GM19395 (cell line): Measurements from ENCODE around the gene TCP11L2.
"Not testable (repeated sequence)": the region's sequence is repeated elsewhere in the genome, so short reads cannot be mapped to it uniquely, and the experiment has no call there.

Experiments used
- ATAC-seq: cut with Tn5 transposase; IDR thresholded peaks from one replicate; pipeline ENCODE4 v1.9.1; 2021; ENCODE audit warnings: mild to moderate bottlenecking, moderate library complexity; ENCODE audit not compliant: unreplicated experiment

Gene TCP11L2

GRCh38 chr12:106304797-106305196 lies 2.3 kb downstream of the TCP11L2 start:
- no peak for ATAC-seq

DNA sequence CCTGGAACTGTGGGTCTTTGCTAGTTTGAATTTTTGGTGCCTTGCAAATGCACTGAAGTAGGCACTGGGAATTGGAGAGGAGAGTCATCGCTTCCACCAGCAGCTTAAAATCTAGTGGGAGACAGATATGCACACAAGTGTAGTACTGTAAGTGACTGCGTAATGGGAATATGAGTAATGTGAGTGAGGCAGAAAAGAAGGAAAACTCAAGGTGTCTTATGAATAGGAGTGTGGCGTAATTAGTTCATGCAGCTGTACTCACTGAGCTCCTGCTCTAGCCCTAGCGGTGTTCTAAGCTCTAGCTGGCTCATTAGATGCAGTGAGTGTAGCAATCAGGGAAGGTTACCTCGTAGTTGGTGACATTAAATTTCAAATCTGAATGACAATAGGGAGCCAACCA lies 2.8 kb downstream of the TCP11L2 start:
- no peak for ATAC-seq

GRCh38 chr12:106307181-106307580 lies 4.6 kb downstream of the TCP11L2 start:
- ATAC-seq: no peak

GRCh38 chr12:106308121-106308520 lies 5.6 kb downstream of the TCP11L2 start:
- ATAC-seq: no peak

GRCh38 chr12:106308611-106309010 lies 6.1 kb downstream of the TCP11L2 start:
- no peak for ATAC-seq

DNA sequence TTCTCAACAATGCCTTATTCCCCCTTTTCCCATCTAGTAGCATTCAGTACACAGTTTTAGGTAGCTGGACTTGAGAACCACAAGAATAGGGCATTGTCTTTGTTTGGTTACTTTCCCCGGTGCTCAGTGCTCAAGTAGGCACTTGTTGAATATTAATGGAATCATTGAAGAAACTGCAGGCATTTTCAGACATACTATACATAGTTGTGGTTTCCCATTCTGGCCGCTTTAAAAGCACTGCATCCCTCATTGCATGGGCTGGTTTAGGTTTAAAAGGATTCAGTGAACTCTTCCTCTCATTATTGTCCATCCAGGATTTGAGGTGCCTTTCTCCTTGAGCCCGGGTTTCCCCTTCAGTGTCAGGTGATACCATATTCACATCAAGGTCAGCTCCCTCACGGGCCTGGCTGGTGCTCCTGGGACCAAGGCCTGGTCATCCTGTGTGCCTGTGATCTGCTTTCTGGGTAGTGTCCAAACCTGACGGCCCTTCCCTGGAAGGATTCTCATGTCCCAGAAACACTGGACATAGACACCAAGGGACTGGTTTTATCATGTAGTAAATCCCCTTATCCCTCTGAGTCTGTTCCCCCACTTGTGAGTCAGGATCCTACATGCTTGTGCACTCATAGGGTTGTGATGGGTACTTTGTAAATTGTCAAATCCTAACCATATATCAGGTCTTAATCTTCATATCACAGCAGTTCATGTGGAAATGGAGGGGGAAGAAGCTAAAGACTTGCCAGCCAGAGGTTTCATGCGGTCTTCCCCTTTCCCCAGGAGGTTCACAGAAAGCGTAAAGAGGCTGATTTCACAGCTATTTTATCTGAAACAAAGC lies 7.4 kb downstream of the TCP11L2 start:
- no peak for ATAC-seq

DNA sequence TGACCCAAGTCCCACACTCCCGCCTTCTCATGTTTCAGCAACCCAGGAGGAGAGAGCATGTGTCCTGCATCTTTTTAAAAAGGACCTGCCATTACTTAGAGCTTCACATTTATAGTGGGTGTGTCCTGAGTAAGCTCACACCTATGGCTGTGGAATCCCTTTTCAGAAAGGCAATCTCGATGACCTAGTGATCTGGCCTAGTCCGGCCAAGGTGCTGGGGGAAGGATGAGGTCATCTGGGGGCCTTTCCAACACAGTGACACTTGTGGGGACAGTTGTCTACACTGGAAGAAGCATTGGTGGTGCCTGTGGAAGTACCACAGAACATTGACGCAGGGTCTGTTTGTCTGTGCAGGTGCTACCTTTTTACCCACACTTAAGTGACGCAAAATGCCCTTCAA lies 8.2 kb downstream of the TCP11L2 start:
- no peak for ATAC-seq

DNA sequence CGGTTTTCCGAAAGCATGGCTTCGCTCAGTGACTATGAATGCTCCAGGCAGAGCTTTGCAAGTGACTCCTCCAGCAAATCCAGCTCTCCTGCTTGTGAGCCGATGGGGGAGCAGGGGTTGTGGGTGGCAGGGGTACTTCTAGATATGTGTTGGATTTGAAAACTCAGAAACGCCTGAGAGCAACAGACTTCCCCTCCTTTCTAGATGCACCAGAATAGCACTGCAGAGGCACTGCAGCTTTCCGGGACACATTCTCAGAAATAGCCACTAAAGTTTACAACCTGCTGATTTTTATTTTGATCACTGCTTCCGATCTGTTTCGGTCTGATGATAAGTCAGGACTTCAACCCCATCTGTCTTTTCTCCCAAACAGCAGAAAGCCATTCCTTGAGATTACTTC lies 8.6 kb downstream of the TCP11L2 start:
- no peak for ATAC-seq

DNA sequence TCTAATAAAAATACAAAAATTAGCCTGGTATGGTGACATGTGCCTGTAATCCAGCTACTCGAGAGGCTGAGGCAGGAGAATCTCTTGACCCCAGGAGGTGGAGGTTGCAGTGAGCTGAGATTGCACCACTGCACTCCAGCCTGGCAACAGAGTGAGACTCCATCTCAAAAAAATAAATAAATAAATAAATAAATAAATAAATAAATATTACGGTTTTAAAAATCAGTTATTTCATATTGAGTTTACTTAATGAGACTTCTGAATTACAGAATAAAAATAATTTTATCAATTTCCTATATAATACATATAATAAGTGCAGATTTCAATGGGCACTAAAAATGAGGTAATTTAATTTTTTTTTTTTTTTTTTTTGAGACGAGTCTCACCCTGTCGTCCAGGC lies 10.9 kb downstream of the TCP11L2 start:
- not testable (repeated sequence) for ATAC-seq

GRCh38 chr12:106315523-106315922 lies 13.0 kb downstream of the TCP11L2 start:
- no peak for ATAC-seq

GRCh38 chr12:106317406-106318082 lies 15.0 kb downstream of the TCP11L2 start:
- ATAC-seq: no peak

DNA sequence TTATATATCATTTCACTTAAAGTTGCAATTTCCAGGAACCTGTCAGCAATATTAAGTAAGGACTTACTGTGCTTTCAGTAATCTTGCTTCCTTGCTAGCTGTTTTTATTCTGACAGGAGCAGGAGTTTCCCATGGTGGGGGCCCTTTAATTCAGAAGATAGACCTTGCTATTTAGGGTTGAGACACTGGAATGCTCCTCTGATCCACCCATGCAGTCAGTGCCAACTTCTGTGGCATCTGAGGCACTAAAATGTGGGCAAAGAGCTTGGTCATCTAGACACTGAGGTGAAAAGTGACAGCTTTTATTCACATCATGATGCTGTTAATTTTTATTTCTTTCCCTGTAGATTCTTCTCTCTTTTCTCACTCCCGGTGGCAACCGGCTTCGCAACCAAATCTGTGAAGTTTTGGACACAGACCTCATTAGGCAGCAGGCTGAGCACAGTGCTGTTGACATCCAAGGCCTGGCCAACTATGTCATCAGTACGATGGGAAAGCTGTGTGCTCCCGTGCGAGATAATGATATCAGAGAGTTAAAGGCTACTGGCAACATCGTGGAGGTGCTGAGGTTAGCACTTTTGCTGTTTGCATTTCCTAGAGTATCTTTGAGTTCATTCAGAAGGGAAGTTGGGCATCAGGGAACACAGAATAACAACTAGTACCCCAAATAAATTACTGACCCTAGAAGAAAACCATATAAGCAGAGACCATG lies 18.8 kb downstream of the TCP11L2 start:
- no peak for ATAC-seq

DNA sequence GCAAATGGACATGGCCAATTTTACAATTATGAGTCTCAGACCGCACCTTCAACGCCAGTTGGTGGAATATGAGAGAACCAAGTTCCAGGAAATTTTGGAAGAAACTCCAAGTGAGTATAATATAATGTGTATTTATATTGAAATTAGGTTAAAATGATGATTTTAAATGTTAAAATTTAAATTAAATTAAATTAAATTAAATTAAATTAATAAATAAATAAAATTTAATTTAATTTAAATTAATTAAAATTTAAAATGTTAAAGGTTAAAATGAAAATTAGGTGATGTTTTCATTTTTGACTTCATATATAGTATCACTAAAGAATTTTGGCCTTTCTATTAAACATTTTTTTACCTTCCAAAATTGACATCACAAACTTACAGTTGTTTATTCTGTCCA lies 21.0 kb downstream of the TCP11L2 start:
- ATAC-seq: no peak

GRCh38 chr12:106327309-106327869 lies 24.9 kb downstream of the TCP11L2 start:
- ATAC-seq: no peak

DNA sequence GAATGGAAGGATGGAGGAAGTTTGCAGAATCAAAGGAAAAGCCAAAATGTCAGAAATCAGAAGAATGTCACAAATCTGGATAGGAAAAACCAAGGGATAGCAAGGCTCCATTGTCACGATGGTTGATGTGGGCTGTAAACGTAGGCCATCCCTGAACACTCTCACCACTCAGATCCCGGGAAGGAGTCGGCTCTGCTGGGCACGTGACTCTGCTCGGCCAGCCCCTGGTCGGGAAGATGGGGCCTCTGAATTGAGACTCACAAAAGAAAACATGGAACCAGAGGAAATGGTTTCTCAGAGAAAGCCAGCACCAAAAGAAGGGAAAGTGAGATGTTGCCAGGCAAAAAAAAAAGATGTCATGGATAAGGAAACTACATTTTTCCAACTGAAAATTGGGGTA lies 26.2 kb downstream of the TCP11L2 start:
- no peak for ATAC-seq

GRCh38 chr12:106329231-106329982 lies 26.9 kb downstream of the TCP11L2 start:
- no peak for ATAC-seq

DNA sequence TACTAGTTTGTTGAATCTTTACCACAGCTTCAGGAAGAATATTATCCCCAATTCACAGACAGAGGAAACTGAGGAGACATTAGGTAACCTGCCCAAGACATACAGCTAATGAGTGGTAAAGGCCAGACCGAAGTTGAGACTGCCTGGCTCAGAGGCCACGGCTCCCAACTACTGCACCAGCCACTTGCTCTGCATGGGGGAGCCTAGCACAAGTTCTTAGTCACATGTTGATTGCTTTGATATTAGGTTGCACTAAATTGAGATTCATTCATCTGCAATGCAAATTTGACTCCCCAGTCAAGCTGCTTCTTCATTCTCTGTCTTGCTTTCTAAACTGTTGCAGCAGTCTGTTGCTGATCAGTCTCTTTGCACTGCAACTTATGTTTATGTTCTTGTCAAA lies 29.1 kb downstream of the TCP11L2 start:
- no peak for ATAC-seq

DNA sequence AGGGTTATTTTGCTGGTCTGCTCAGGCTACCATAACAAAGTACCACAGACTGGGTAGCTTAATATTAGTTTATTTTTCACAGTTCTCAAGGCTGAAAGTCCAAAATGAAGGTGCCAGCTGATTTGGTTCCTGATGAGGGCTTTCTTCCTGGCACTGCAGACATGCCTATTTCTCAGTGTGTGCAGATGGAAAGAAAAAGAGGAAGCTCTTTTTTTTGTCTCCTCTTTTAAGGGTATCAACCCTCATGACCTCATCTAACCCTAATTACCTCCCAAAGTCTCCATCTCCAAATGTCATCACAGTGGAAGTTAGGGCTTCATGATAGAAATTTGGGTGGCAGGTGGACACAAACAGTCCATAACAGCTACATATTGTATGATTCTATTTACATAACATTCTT lies 30.0 kb downstream of the TCP11L2 start:
- ATAC-seq: no peak

DNA sequence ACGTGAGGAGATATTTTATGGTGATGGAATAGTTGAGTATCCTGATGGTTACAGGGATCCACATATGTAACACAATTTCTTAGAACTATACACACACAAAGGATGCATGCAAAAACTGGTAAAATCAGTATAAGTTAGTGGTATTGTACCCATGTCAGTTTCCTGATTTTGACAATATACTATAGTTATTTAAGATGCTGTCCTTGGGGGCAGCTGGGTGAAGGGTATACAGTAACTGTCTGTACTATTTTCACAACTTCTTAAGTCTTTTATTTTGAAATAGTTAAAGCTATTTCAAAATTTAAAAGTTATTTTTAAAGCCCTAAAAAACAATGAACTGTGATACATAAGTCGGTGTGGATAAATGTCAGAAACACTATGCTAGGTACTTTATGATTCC lies 30.5 kb downstream of the TCP11L2 start:
- ATAC-seq: no peak

GRCh38 chr12:106333756-106334155 lies 31.2 kb downstream of the TCP11L2 start:
- no peak for ATAC-seq
